IMR-90 (cell line): ENCODE measurements around the gene CNST. TPM values are rescaled to one million over a fixed set of nuclear protein-coding genes. Genes with fewer than 3 reads are reported as not detected.

ENCODE experiments used
- ATAC-seq: fragments of 200-7000 bp; cut with Tn5 transposase; 2 replicates; pipeline ENCODE4 v1.9.1; 2020; ENCODE audit warnings: low read depth, mild to moderate bottlenecking, moderate library complexity
- BruUV-seq: library from RNA; stranded (reverse); fragments of 400-500 nt; replicated peaks from 2 replicates; lab custom pipeline; 2021; lab: Mats Ljungman, UMichigan
- CTCF ChIA-PET: fragments of 300-600 bp; formaldehyde crosslinking; extraction: SDS; loops from one replicate; lab custom pipeline; 2021; ENCODE audit warnings: antibody characterized with exemption; lab: Yijun Ruan, JAX
- POLR2A ChIA-PET: fragments of 300-600 bp; sonication (Branson Sonifier 250); formaldehyde crosslinking; loops from one replicate; lab custom pipeline; 2022; ENCODE audit warnings: antibody characterized with exemption; ENCODE audit not compliant: unreplicated experiment; lab: Charles Lee
- DNase-seq: peaks from one replicate; pipeline ENCODE4 v3.0.0; 2013
- H2AFZ ChIP-seq: replicated peaks from 2 replicates; pipeline ENCODE3; 2013; ENCODE audit warnings: low read length, mild to moderate bottlenecking; ENCODE audit not compliant: poor library complexity
- H2AK5ac ChIP-seq: 2 replicates; pipeline ENCODE4 v1.6.1; 2013; ENCODE audit warnings: low read depth, low read length, inconsistent platforms
- H2AK9ac ChIP-seq: replicated peaks from 2 replicates; pipeline ENCODE3; 2013; ENCODE audit warnings: mild to moderate bottlenecking, low read depth, low read length, moderate library complexity; ENCODE audit not compliant: poor library complexity
- H2BK120ac ChIP-seq: 2 replicates; pipeline ENCODE4 v1.6.1; 2013; ENCODE audit warnings: low read depth, low read length, inconsistent platforms
- H2BK15ac ChIP-seq: 3 replicates; pipeline ENCODE4 v1.6.1; 2013; ENCODE audit warnings: low read depth, low read length, inconsistent platforms
- H2BK20ac ChIP-seq: 2 replicates; pipeline ENCODE4 v1.6.1; 2013; ENCODE audit warnings: low read depth, mild to moderate bottlenecking, inconsistent platforms, low read length, moderate library complexity
- H2BK5ac ChIP-seq: 2 replicates; pipeline ENCODE4 v1.6.1; 2013; ENCODE audit warnings: mild to moderate bottlenecking, low read depth, low read length, inconsistent platforms; ENCODE audit not compliant: poor library complexity, severe bottlenecking
- H3K14ac ChIP-seq: replicated peaks from 2 replicates; pipeline ENCODE4 v1.6.1; 2013; ENCODE audit warnings: low read depth, low read length, inconsistent platforms
- H3K18ac ChIP-seq: 2 replicates; pipeline ENCODE4 v1.6.1; 2013; ENCODE audit warnings: low read depth, low read length, control low read depth
- H3K23ac ChIP-seq: 2 replicates; pipeline ENCODE4 v1.6.1; 2013; ENCODE audit warnings: low read depth, low read length, inconsistent platforms
- H3K27ac ChIP-seq: 2 replicates; pipeline ENCODE4 v1.5.1; 2013; ENCODE audit warnings: mild to moderate bottlenecking, control low read depth, low read length; ENCODE audit not compliant: insufficient read depth
- H3K27me3 ChIP-seq: 2 replicates; pipeline ENCODE4 v1.6.1; 2013; ENCODE audit warnings: low read length; ENCODE audit not compliant: control insufficient read depth, insufficient read depth
- H3K36me3 ChIP-seq: 2 replicates; pipeline ENCODE4 v1.6.1; 2013; ENCODE audit warnings: low read length, mixed read lengths; ENCODE audit not compliant: control insufficient read depth, insufficient read depth
- H3K4ac ChIP-seq: 2 replicates; pipeline ENCODE4 v1.6.1; 2013; ENCODE audit warnings: low read depth, low read length, inconsistent platforms
- H3K4me1 ChIP-seq: 2 replicates; pipeline ENCODE4 v1.6.1; 2013; ENCODE audit warnings: low read length, mixed read lengths; ENCODE audit not compliant: control insufficient read depth, insufficient read depth
- H3K4me2 ChIP-seq: 2 replicates; pipeline ENCODE4 v1.6.1; 2013; ENCODE audit warnings: low read depth, mild to moderate bottlenecking, control low read depth, low read length, moderate library complexity
- H3K4me3 ChIP-seq: 2 replicates; pipeline ENCODE4 v1.5.1; 2013; ENCODE audit warnings: low read depth, mild to moderate bottlenecking, control low read depth, low read length, moderate library complexity; ENCODE audit not compliant: insufficient read depth
- H3K56ac ChIP-seq: 2 replicates; pipeline ENCODE4 v1.6.1; 2013; ENCODE audit warnings: low read length, inconsistent platforms; ENCODE audit not compliant: insufficient read depth; ENCODE audit errors: extremely low read depth
- H3K79me1 ChIP-seq, 2 experiments: 2 replicates each; pipeline ENCODE4 v1.6.1; 2013; ENCODE audit warnings: low read length in 2 of 2, inconsistent platforms in 1 of 2, low read depth in 1 of 2
- H3K9ac ChIP-seq: 2 replicates; pipeline ENCODE4 v1.6.1; 2013; ENCODE audit warnings: low read depth, low read length, control low read depth
- H3K9me1 ChIP-seq: 2 replicates; pipeline ENCODE4 v1.6.1; 2013; ENCODE audit warnings: low read length, inconsistent platforms; ENCODE audit not compliant: insufficient read depth
- H3K9me3 ChIP-seq: 2 replicates; pipeline ENCODE4 v1.6.1; 2013; ENCODE audit warnings: low read length; ENCODE audit not compliant: control insufficient read depth, insufficient read depth
- H4K20me1 ChIP-seq: 2 replicates; pipeline ENCODE4 v1.6.1; 2013; ENCODE audit warnings: low read length, inconsistent platforms; ENCODE audit not compliant: insufficient read depth
- H4K5ac ChIP-seq: 2 replicates; pipeline ENCODE4 v1.6.1; 2013; ENCODE audit warnings: mild to moderate bottlenecking, low read depth, low read length, control low read depth
- H4K8ac ChIP-seq, 2 experiments: 2 replicates each; pipeline ENCODE4 v1.6.1; 2013; ENCODE audit warnings: low read depth in 2 of 2, low read length in 2 of 2, control low read depth in 1 of 2, inconsistent platforms in 1 of 2
- H4K91ac ChIP-seq: 2 replicates; pipeline ENCODE4 v1.6.1; 2013; ENCODE audit warnings: low read depth, low read length, inconsistent platforms; ENCODE audit not compliant: insufficient read depth
- MAZ ChIP-seq: IDR thresholded peaks from 2 replicates; pipeline ENCODE4 v1.6.1; 2012; ENCODE audit warnings: low read depth, mild to moderate bottlenecking, low read length, improper control_type of control experiment, moderate library complexity, borderline replicate concordance
- MXI1 ChIP-seq: IDR thresholded peaks from 2 replicates; pipeline ENCODE4 v1.6.1; 2012; ENCODE audit warnings: low read depth, mild to moderate bottlenecking, low read length, moderate library complexity, borderline replicate concordance
- POLR2A ChIP-seq: IDR thresholded peaks from 2 replicates; pipeline ENCODE4 v1.6.1; 2012; ENCODE audit warnings: mild to moderate bottlenecking, low read depth, low read length
- RAD21 ChIP-seq: IDR thresholded peaks from 2 replicates; pipeline ENCODE4 v1.6.1; 2012; ENCODE audit warnings: low read length, improper control_type of control experiment
- RCOR1 ChIP-seq: IDR thresholded peaks from 2 replicates; pipeline ENCODE4 v1.6.1; 2012; ENCODE audit warnings: mild to moderate bottlenecking, low read length, improper control_type of control experiment; ENCODE audit not compliant: insufficient replicate concordance
- WGBS, 2 experiments: methylation state at CpG; one replicate each; pipeline versions ENCODE4 v1.1.5 to v1.1.7; 2013; ENCODE audit warnings: missing lambda C conversion rate in 2 of 2; ENCODE audit not compliant: insufficient read length in 1 of 2; ENCODE audit errors: extremely low coverage in 2 of 2; 5-methylcytosine and 5-hydroxymethylcytosine counted together
- dilution Hi-C: fragments of 300-500 bp; cut with HindIII; formaldehyde crosslinking; loops from one replicate; pipeline ENCODE4 v1.14.3; 2018; ENCODE audit warnings: low sequenced_read_pairs; ENCODE audit not compliant: unreplicated experiment
- in situ Hi-C: fragments of 300-500 bp; cut with MboI; formaldehyde crosslinking; loops from 3 replicates; pipeline ENCODE4 v1.14.3; 2019; ENCODE audit warnings: low sequenced_read_pairs, inconsistent platforms, mixed read lengths
- intact Hi-C: fragments of 100-400 bp; cut with micrococcal nuclease; formaldehyde crosslinking; loops from 2 replicates; pipeline ENCODE4 v1.10.0; 2022
- polyA plus RNA-seq, 3 experiments: library from polyadenylated mRNA; depleted of rRNA; stranded (reverse); fragments of >200 nt; gene quantifications; 2 replicates each; pipeline ENCODE4 v1.2.3, GENCODE V29; 2012; ENCODE audit warnings: low replicate concordance in 1 of 3
- total RNA-seq: library from RNA; depleted of rRNA; stranded (reverse); fragments of >200 nt; gene quantifications from 2 replicates; pipeline ENCODE4 v1.2.3, GENCODE V29; 2012

CNST gene
- total and polyA plus RNA-seq, 2 of the 4 experiments (the other 2 are of a cell fraction), result 15.4 to 25.5 TPM

- H2AK9ac ChIP-seq, result no peak overlapping the region
- POLR2A ChIA-PET, result no interaction called here
- no peak overlapping the region for H2BK20ac ChIP-seq
- dilution Hi-C loops (no loop called here), in situ Hi-C loops (no loop called here), intact Hi-C loops (no loop called here)
- no peak for ATAC-seq
- no peak overlapping the region for H2AFZ ChIP-seq
- H3K4me1 ChIP-seq, result no peaks in the 10 kb centered on the region
- H3K36me3 ChIP-seq, result peaks cover 45% of the 10 kb centered on the region
- H3K79me1 ChIP-seq, result peaks cover 10 to 15% of the 10 kb centered on the region in 2 experiments; a peak in 3 of 4 replicates
- no peak overlapping the region for H2BK120ac ChIP-seq
- H2BK5ac ChIP-seq, result no peak overlapping the region
- TF ChIP-seq MAZ (no peak), POLR2A (no peak), RCOR1 (no peak), MXI1 (no peak), RAD21 (no peak)
- CTCF ChIA-PET, result no interaction called here
- no peak overlapping the region for H3K14ac ChIP-seq
- no peak overlapping the region for H3K4me2 ChIP-seq
- H2BK15ac ChIP-seq, result no peak overlapping the region
- DNase-seq, result no peak
- no peak overlapping the region for H4K91ac ChIP-seq
- 67% methylated on average over 6 of the region's 11 CpGs; no CpG with 5 or more reads in 1 of the 2 experiments for WGBS, 2 experiments
- no peak overlapping the region for H4K5ac ChIP-seq
- BruUV-seq, result no TSS peak
- no peak overlapping the region for H3K56ac ChIP-seq
- 0 out of 2 replicates have a peak, but pooled peaks cover 3% of the 10 kb centered on the region for H4K20me1 ChIP-seq
- H4K8ac ChIP-seq, result no peak overlapping the region
- H3K9ac ChIP-seq, result no peak overlapping the region
- H2AK5ac ChIP-seq, result no peak overlapping the region
- H3K9me1 ChIP-seq, result no peaks in the 10 kb centered on the region
- H3K27me3 ChIP-seq, result no peaks in the 10 kb centered on the region
- no peak overlapping the region for H3K18ac ChIP-seq
- no peak overlapping the region for H3K4me3 ChIP-seq
- no peak overlapping the region for H3K27ac ChIP-seq
- no peak overlapping the region for H3K4ac ChIP-seq
- H3K9me3 ChIP-seq, result no peaks in the 10 kb centered on the region
- H3K23ac ChIP-seq, result no peak overlapping the region
These were observed 15.9 kb upstream of the CNST start for GRCh38 chr1:246550402-246550801.
